ENCODE data around the gene ELOVL4. TPM values are rescaled to one million over a fixed set of nuclear protein-coding genes. Genes with fewer than 3 reads are reported as not detected.

ELOVL4 gene
- polyA plus RNA-seq, 1 donor (not counting 4 experiments of a cell fraction or from before 2014, with no cell fraction given), result 6.1 TPM

- Histone ChIP-seq H3K27me3 (ENCODE audit: control insufficient read depth, extremely low read depth, insufficient read depth, low read length) (no peaks in the 10 kb centered on the region), H3K27ac (ENCODE audit: control insufficient read depth, insufficient read depth, low read length) (no peak overlapping the region), H3K36me3 (ENCODE audit: control insufficient read depth in 2 of 2, extremely low read depth in 1 of 2, insufficient read depth in 2 of 2, low read length in 2 of 2) (no peaks in the 10 kb centered on the region), H3K9me3 (ENCODE audit: control insufficient read depth, low read depth, low read length) (no peaks in the 10 kb centered on the region), H3K4me1 (ENCODE audit: control insufficient read depth, extremely low read depth, insufficient read depth, low read length) (peaks cover 27% of the 10 kb centered on the region), H3K4me2 (ENCODE audit: control insufficient read depth, extremely low read depth, insufficient read depth, low read depth, low read length) (no peak overlapping the region), H3K9ac (ENCODE audit: control insufficient read depth, extremely low read depth, insufficient read depth, low read length) (no peak overlapping the region), H3K79me2 (ENCODE audit: control insufficient read depth, insufficient read depth, low read length) (no peaks in the 10 kb centered on the region), H3K4me3 (ENCODE audit: control insufficient read depth in 2 of 3, extremely low read depth in 1 of 3, insufficient read depth in 2 of 3, low read depth in 1 of 3, low read length in 3 of 3) (no peak overlapping the region), H4K20me1 (ENCODE audit: control insufficient read depth, extremely low read depth, insufficient read depth, low read length) (no peaks in the 10 kb centered on the region), H3K9me1 (ENCODE audit: control insufficient read depth, extremely low read depth, insufficient read depth, low read length) (no peaks in the 10 kb centered on the region), H2AFZ (ENCODE audit: control insufficient read depth, low read length) (peak overlapping the region; percentile 61)
- DNase-seq (ENCODE audit: low read depth, low spot score) (no peak), FAIRE-seq (no peak)
- dilution Hi-C loops (cut with MboI; ENCODE audit: extremely low pct_ligation_motif_present, low sequenced_read_pairs), result no loop called here
- no peak for TF ChIP-seq CTCF (optimal IDR thresholded peaks at IDR 0.05 in 1 of 3, IDR thresholded peaks at IDR 0.05 in 1 of 3, conservative IDR thresholded peaks at IDR 0.05 in 1 of 3; ENCODE audit: extremely low read depth in 1 of 3, insufficient read depth in 2 of 3, low read length in 3 of 3)
- no peak for TF ChIP-seq EZH2 (IDR thresholded peaks at IDR 0.05; ENCODE audit: low read length)
Observed at GRCh38 chr6:79869184-79869583, 78.2 kb downstream of the ELOVL4 start.

GRCh38 chr6:79868098-79868722 is 79.1 kb downstream of the ELOVL4 start:
- H3K27ac ChIP-seq (ENCODE audit: control insufficient read depth, insufficient read depth, low read length), result no peak overlapping the region
- peak; percentile 77 for FAIRE-seq
- H3K4me3 ChIP-seq (ENCODE audit: control insufficient read depth in 2 of 3, extremely low read depth in 1 of 3, insufficient read depth in 2 of 3, low read depth in 1 of 3, low read length in 3 of 3), result peak overlapping the region in 1 of 3 experiments; percentile 49

More at GRCh38 chr6:79868098-79868722, 79.1 kb downstream of the ELOVL4 start:
- H3K9me1 ChIP-seq (ENCODE audit: control insufficient read depth, extremely low read depth, insufficient read depth, low read length), result no peaks in the 10 kb centered on the region
- dilution Hi-C loops (cut with MboI; ENCODE audit: extremely low pct_ligation_motif_present, low sequenced_read_pairs), result no loop called here
- H4K20me1 ChIP-seq (ENCODE audit: control insufficient read depth, extremely low read depth, insufficient read depth, low read length), result no peaks in the 10 kb centered on the region
- DNase-seq (ENCODE audit: low read depth, low spot score), result no peak
- peak overlapping the region; percentile 70 for H3K4me2 ChIP-seq (ENCODE audit: control insufficient read depth, extremely low read depth, insufficient read depth, low read depth, low read length)
- H3K36me3 ChIP-seq (ENCODE audit: control insufficient read depth in 2 of 2, extremely low read depth in 1 of 2, insufficient read depth in 2 of 2, low read length in 2 of 2), result no peaks in the 10 kb centered on the region
- peaks cover 22% of the 10 kb centered on the region for H3K4me1 ChIP-seq (ENCODE audit: control insufficient read depth, extremely low read depth, insufficient read depth, low read length)
- H3K9ac ChIP-seq (ENCODE audit: control insufficient read depth, extremely low read depth, insufficient read depth, low read length), result no peak overlapping the region
- H3K9me3 ChIP-seq (ENCODE audit: control insufficient read depth, low read depth, low read length), result no peaks in the 10 kb centered on the region
- no peaks in the 10 kb centered on the region for H3K27me3 ChIP-seq (ENCODE audit: control insufficient read depth, extremely low read depth, insufficient read depth, low read length)
- peak; percentile 20 to 64 (median 56) for TF ChIP-seq CTCF (optimal IDR thresholded peaks at IDR 0.05 in 1 of 3, IDR thresholded peaks at IDR 0.05 in 1 of 3, conservative IDR thresholded peaks at IDR 0.05 in 1 of 3; ENCODE audit: extremely low read depth in 1 of 3, insufficient read depth in 2 of 3, low read length in 3 of 3)
- TF ChIP-seq EZH2 (IDR thresholded peaks at IDR 0.05; ENCODE audit: low read length), result no peak
- peak overlapping the region; percentile 54 for H2AFZ ChIP-seq (ENCODE audit: control insufficient read depth, low read length)
- H3K79me2 ChIP-seq (ENCODE audit: control insufficient read depth, insufficient read depth, low read length), result no peaks in the 10 kb centered on the region

Other genes starting within 250 kb of the ELOVL4 start
- gene TTK, start 57.1 kb upstream of the ELOVL4 start, polyA plus RNA-seq, result 2.0 to 15.3 TPM (median 7.9 TPM) in 3 replicates
- gene BCKDHB, start 159.1 kb upstream of the ELOVL4 start, polyA plus RNA-seq, result 13.8 to 20.9 TPM (median 13.9 TPM) in 3 replicates